ENCODE measurements around the gene PIP5K1B. TPM values are rescaled to one million over a fixed set of nuclear protein-coding genes. Genes with fewer than 3 reads are reported as not detected.

The PIP5K1B gene
- total and polyA plus RNA-seq, 10 of the 15 experiments (the other 5 are each of a cell fraction or from before 2014, with no cell fraction given): 6.8 to 16.3 (median 10.6) TPM

DNA sequence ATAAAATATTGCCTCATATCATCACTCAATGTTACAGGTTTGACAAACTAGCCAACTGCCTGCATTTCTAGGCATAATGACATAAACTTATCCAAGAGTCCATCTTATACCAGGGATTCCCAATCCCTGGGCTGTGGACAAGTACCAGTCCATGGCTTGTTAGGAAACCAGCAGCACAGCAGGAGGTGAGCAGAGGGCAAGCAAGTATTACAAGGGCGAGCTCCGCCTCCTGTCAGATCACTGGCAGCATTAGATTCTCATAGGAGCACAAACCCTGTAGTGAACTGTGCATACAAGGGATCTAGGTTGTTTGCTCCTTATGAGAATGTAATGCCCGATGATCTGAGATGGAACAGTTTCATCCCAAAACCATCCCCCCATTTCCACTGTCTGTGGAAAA, 164.0 kb downstream of the PIP5K1B start:
- POLR2A ChIA-PET: no interaction called here
- 98% methylated on average over 3 of the region's 3 CpGs for WGBS (ENCODE audit: insufficient coverage, insufficient replicate concordance, low lambda C conversion rate, missing lambda C conversion rate)
- DNase-seq (ENCODE audit: low read depth, low spot score) (no peak), FAIRE-seq (no peak), ATAC-seq (no peak)
- Histone ChIP-seq H3K4me1 (ENCODE audit: control insufficient read depth, insufficient read depth, low read length) (no peaks in the 10 kb centered on the region), H2AFZ (ENCODE audit: control insufficient read depth, low read depth, low read length) (no peak overlapping the region), H3K4me3 (no peak overlapping the region), H3K9me3 (replicated peaks; ENCODE audit: control insufficient read depth, insufficient read depth, low read length) (no peaks in the 10 kb centered on the region), H4K20me1 (ENCODE audit: control insufficient read depth, insufficient read depth) (no peaks in the 10 kb centered on the region), H3K4me2 (ENCODE audit: control insufficient read depth, insufficient read depth) (no peak overlapping the region), H3K79me2 (ENCODE audit: control insufficient read depth, insufficient read depth, low read length) (no peaks in the 10 kb centered on the region), H3K36me3 (ENCODE audit: control insufficient read depth in 2 of 2, insufficient read depth in 2 of 2, low read length in 1 of 2) (peaks cover 0 to 3% of the 10 kb centered on the region in 2 experiments; a peak in 1 of 4 replicates), H3K9ac (ENCODE audit: control insufficient read depth, insufficient read depth, low read length) (no peak overlapping the region), H3K27ac (ENCODE audit: control insufficient read depth, insufficient read depth) (no peak overlapping the region), H3K27me3 (replicated peaks in 1 of 2; ENCODE audit: control insufficient read depth in 2 of 2, insufficient read depth in 2 of 2, low read length in 1 of 2) (no peaks in the 10 kb centered on the region)
- RAD21 ChIA-PET (ENCODE audit: unreplicated experiment): no interaction called here
- SMC1A ChIA-PET (ENCODE audit: uncharacterized antibody, unreplicated experiment): no interaction called here
- no TSS peak for BruUV-seq (replicated peaks)
- CTCF ChIA-PET: interaction anchor here (0.6 kb wide), 1 partner anchor 59 kb away, joined by 4 read pairs; no protein-coding TSS in a partner anchor
- intact Hi-C loops (cut with micrococcal nuclease; ENCODE audit: unreplicated experiment): no loop called here
- in situ Hi-C loops (cut with MboI): no loop called here
- TF ChIP-seq, protein P1, sequence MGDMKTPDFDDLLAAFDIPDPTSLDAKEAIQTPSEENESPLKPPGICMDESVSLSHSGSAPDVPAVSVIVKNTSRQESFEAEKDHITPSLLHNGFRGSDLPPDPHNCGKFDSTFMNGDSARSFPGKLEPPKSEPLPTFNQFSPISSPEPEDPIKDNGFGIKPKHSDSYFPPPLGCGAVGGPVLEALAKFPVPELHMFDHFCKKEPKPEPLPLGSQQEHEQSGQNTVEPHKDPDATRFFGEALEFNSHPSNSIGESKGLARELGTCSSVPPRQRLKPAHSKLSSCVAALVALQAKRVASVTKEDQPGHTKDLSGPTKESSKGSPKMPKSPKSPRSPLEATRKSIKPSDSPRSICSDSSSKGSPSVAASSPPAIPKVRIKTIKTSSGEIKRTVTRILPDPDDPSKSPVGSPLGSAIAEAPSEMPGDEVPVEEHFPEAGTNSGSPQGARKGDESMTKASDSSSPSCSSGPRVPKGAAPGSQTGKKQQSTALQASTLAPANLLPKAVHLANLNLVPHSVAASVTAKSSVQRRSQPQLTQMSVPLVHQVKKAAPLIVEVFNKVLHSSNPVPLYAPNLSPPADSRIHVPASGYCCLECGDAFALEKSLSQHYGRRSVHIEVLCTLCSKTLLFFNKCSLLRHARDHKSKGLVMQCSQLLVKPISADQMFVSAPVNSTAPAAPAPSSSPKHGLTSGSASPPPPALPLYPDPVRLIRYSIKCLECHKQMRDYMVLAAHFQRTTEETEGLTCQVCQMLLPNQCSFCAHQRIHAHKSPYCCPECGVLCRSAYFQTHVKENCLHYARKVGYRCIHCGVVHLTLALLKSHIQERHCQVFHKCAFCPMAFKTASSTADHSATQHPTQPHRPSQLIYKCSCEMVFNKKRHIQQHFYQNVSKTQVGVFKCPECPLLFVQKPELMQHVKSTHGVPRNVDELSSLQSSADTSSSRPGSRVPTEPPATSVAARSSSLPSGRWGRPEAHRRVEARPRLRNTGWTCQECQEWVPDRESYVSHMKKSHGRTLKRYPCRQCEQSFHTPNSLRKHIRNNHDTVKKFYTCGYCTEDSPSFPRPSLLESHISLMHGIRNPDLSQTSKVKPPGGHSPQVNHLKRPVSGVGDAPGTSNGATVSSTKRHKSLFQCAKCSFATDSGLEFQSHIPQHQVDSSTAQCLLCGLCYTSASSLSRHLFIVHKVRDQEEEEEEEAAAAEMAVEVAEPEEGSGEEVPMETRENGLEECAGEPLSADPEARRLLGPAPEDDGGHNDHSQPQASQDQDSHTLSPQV (IDR thresholded peaks at IDR 0.05): no peak
- TF ChIP-seq YY1 (IDR thresholded peaks at IDR 0.05; ENCODE audit: low read depth, low read length) (no peak), HSF1 (IDR thresholded peaks at IDR 0.05; ENCODE audit: low read depth, low read length) (no peak), EZH2 (IDR thresholded peaks at IDR 0.05; ENCODE audit: borderline replicate concordance, control insufficient read depth, low read depth, low read length) (no peak), CHD4 (IDR thresholded peaks at IDR 0.05) (no peak), IRF4 (IDR thresholded peaks at IDR 0.05; ENCODE audit: low read depth, low read length) (no peak), TCF7 (IDR thresholded peaks at IDR 0.05; ENCODE audit: borderline replicate concordance) (no peak), RFX5 (IDR thresholded peaks at IDR 0.05; ENCODE audit: low read depth, low read length) (no peak), KAT2A (conservative IDR thresholded peaks at IDR 0.05; ENCODE audit: control insufficient read depth, low read depth, low read length) (no peak), REST (IDR thresholded peaks at IDR 0.05; ENCODE audit: low read depth, low read length) (no peak), SUZ12 (IDR thresholded peaks at IDR 0.05; ENCODE audit: unreplicated experiment) (no peak)
